ENCODE measurements around the gene PCP2. TPM values are rescaled to one million over a fixed set of nuclear protein-coding genes. Genes with fewer than 3 reads are reported as not detected.
A peak's percentile ranks its signal among the peaks of the same experiment; 100 is the strongest.

The PCP2 gene
- total and polyA plus RNA-seq, 3 experiments from 2014 or later, result 0.48 to 0.91 TPM; not detected in 1

- ChIA-PET CTCF (interaction anchor here (0.9 to 2.2 kb wide), 3 partner anchors 109 to 124 kb away, joined by 3 to 12 read pairs (median 3); no protein-coding TSS in a partner anchor), POLR2A (no interaction called here)
- H3K27ac ChIP-seq (ENCODE audit: low read depth, low read length), result no peak overlapping the region
- DNase-seq, result no peak
- no peak overlapping the region for H3K4me3 ChIP-seq (ENCODE audit: low read length)
- Mint-ChIP-seq H3K4me3 (peak overlapping the region in 3 of 7 donors; percentile 27 to 58 (median 37)), H3K36me3 (peaks cover 0 to 11% (median 0%) of the 10 kb centered on the region in 3 donors), H3K9me3 (no peaks in the 10 kb centered on the region), H3K4me1 (peaks cover 30 to 59% (median 45%) of the 10 kb centered on the region in 3 donors), H3K27me3 (peaks cover 19 to 50% of the 10 kb centered on the region in 2 donors), H3K27ac (peak overlapping the region in 3 of 8 donors; percentile 43 to 60 (median 57))
- H3K4me1 ChIP-seq (ENCODE audit: insufficient read depth, low read length), result peaks cover 35% of the 10 kb centered on the region
- H3K27me3 ChIP-seq (ENCODE audit: insufficient read depth, low read length, poor library complexity, severe bottlenecking), result no peaks in the 10 kb centered on the region
- H3K9me3 ChIP-seq (ENCODE audit: low read length), result no peaks in the 10 kb centered on the region
- H3K36me3 ChIP-seq (ENCODE audit: insufficient read depth, low read length), result peaks cover 5% of the 10 kb centered on the region
Observed at GRCh38 chr19:7677669-7678311, 44.3 kb upstream of the PCP2 start.

DNA sequence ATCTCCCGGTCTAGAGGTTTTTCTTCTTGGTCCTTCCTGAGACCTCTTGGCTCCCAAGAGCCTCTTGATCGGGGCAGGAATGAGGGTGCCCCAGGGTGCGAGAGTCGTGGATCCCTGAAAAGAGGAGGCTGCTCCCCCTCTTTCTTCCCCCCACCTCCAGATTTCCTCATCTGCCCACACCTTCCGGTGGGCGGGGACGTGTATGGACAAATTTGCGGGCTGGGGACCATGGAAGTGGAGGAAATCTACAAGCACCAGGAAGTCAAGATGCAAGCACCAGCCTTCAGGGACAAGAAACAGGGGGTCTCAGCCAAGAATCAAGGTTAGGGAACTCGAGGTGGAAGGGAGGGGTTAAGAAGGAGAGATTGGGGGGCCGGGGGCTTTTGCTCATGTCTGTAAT, 43.3 kb upstream of the PCP2 start, which contains the start of gene MCEMP1:
Gene MCEMP1 (plus strand): TSS at position 237 of the 400 bp plus-strand sequence. CDS start 31 bp downstream, at position 268.
- H3K36me3 ChIP-seq (ENCODE audit: insufficient read depth, low read length), result no peaks in the 10 kb centered on the region
- H3K27me3 Mint-ChIP-seq, result peaks cover 22 to 52% of the 10 kb centered on the region in 2 donors
- DNase-seq, result no peak
- peak within 1 kb of the TSS in 3 of 7 donors; percentile 15 to 58 (median 54) for H3K4me3 Mint-ChIP-seq
- CTCF ChIA-PET, result interaction anchor here (1.0 to 2.2 kb wide), 4 partner anchors 19 to 193 kb away, joined by 3 to 12 read pairs (median 4); no protein-coding TSS in a partner anchor
- POLR2A ChIA-PET, result no interaction called here
- H3K9me3 Mint-ChIP-seq, result no peaks in the 10 kb centered on the region
- H3K27ac ChIP-seq (ENCODE audit: low read depth, low read length), result no peak within 1 kb of the TSS
- no peak within 1 kb of the TSS for H3K4me3 ChIP-seq (ENCODE audit: low read length)
- H3K27ac Mint-ChIP-seq, result peak within 1 kb of the TSS in 5 of 8 donors; percentile 7 to 92 (median 60)
- peaks cover 0 to 6% (median 0%) of the 10 kb centered on the region in 3 donors for H3K36me3 Mint-ChIP-seq
- H3K27me3 ChIP-seq (ENCODE audit: insufficient read depth, low read length, poor library complexity, severe bottlenecking), result no peaks in the 10 kb centered on the region
- peaks cover 27 to 52% (median 43%) of the 10 kb centered on the region in 3 donors for H3K4me1 Mint-ChIP-seq
- no peaks in the 10 kb centered on the region for H3K9me3 ChIP-seq (ENCODE audit: low read length)
- peaks cover 31% of the 10 kb centered on the region for H3K4me1 ChIP-seq (ENCODE audit: insufficient read depth, low read length)

- Histone ChIP-seq H3K4me3 (ENCODE audit: low read length) (no peak overlapping the region), H3K27ac (ENCODE audit: low read depth, low read length) (no peak overlapping the region), H3K9me3 (ENCODE audit: low read length) (no peaks in the 10 kb centered on the region), H3K27me3 (ENCODE audit: insufficient read depth, low read length, poor library complexity, severe bottlenecking) (no peaks in the 10 kb centered on the region), H3K4me1 (ENCODE audit: insufficient read depth, low read length) (peaks cover 26% of the 10 kb centered on the region), H3K36me3 (ENCODE audit: insufficient read depth, low read length) (no peaks in the 10 kb centered on the region)
- peaks cover 25 to 57% of the 10 kb centered on the region in 2 donors for H3K27me3 Mint-ChIP-seq
- POLR2A ChIA-PET, result no interaction called here
- no peaks in the 10 kb centered on the region for H3K9me3 Mint-ChIP-seq
- H3K4me1 Mint-ChIP-seq, result peaks cover 23 to 47% (median 40%) of the 10 kb centered on the region in 3 donors
- H3K36me3 Mint-ChIP-seq, result peaks cover 0 to 3% (median 0%) of the 10 kb centered on the region in 3 donors
- DNase-seq, result no peak
- CTCF ChIA-PET, result interaction anchor here (1.0 to 1.5 kb wide), 3 partner anchors 19 to 193 kb away, joined by 3 to 4 read pairs (median 3); no protein-coding TSS in a partner anchor
- H3K4me3 Mint-ChIP-seq, result no peak overlapping the region
- peak overlapping the region in 2 of 8 donors; percentile 60 to 70 for H3K27ac Mint-ChIP-seq
Observed at GRCh38 chr19:7676376-7676775, 42.9 kb upstream of the PCP2 start.

DNA sequence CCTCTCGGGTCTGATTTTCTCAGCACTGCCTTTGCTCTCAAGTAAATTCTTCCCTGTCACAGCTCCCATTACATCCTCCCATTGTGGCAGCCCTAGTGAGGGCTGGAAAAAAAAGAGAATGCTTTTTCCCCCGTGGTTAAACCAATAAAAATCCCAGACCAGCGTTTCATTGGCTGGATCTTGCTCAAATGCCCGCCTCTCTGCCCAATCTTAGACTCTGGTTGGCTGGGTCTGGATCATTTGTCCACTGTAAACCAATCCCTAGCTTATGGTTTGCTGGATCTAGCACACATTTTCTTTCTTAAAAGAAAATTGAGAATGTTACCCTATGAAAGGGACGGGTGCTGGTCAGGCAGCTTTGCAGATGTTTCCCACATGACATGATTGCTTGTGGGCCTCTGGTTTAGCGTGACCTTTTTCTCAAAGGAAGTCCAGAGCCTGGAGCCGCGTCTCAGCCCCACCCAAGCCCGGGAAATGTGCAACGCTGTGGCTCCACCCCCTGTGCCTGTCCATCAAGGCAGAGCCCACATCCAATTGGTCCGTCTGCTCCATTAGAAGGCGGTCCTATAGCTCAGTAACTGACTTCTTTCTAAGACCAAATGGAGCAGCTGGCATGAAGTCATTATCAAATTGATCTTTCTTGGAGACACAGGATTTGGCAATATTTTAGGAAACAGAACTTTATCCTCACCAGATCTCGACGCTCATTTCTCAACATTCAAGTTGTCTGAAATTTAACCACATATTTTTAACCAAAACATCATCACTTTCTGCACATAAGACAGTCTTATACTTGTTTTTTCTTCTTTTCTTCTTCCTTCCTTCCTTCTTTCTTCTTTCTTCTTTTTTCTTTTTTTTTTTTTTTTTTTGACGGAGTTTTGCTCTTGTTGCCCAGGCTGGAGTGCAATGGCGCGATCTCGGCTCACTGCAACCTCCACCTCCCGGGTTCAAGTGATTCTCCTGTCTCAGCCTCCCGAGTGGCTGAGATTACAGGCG, 40.8 kb upstream of the PCP2 start:
- Histone ChIP-seq H3K4me3 (ENCODE audit: low read length) (no peak overlapping the region), H3K36me3 (ENCODE audit: insufficient read depth, low read length) (no peaks in the 10 kb centered on the region), H3K4me1 (ENCODE audit: insufficient read depth, low read length) (peaks cover 17% of the 10 kb centered on the region), H3K27me3 (ENCODE audit: insufficient read depth, low read length, poor library complexity, severe bottlenecking) (no peaks in the 10 kb centered on the region), H3K9me3 (ENCODE audit: low read length) (no peaks in the 10 kb centered on the region), H3K27ac (ENCODE audit: low read depth, low read length) (no peak overlapping the region)
- peaks cover 28 to 67% of the 10 kb centered on the region in 2 donors for H3K27me3 Mint-ChIP-seq
- H3K4me1 Mint-ChIP-seq, result peaks cover 25 to 47% (median 33%) of the 10 kb centered on the region in 3 donors
- DNase-seq, result no peak
- ChIA-PET POLR2A (no interaction called here), CTCF (interaction anchor here (0.5 kb wide), 1 partner anchor 25 kb away, joined by 3 read pairs; no protein-coding TSS in a partner anchor)
- no peaks in the 10 kb centered on the region for H3K9me3 Mint-ChIP-seq
- no peak overlapping the region for H3K4me3 Mint-ChIP-seq
- H3K27ac Mint-ChIP-seq, result peak overlapping the region in 1 of 8 donors; percentile 88
- H3K36me3 Mint-ChIP-seq, result no peaks in the 10 kb centered on the region

- Mint-ChIP-seq H3K27me3 (peaks cover 27 to 60% of the 10 kb centered on the region in 2 donors), H3K36me3 (no peaks in the 10 kb centered on the region), H3K4me1 (peaks cover 17 to 34% (median 25%) of the 10 kb centered on the region in 3 donors), H3K27ac (no peak overlapping the region), H3K4me3 (no peak overlapping the region), H3K9me3 (no peaks in the 10 kb centered on the region)
- Histone ChIP-seq H3K9me3 (ENCODE audit: low read length) (no peaks in the 10 kb centered on the region), H3K4me1 (ENCODE audit: insufficient read depth, low read length) (peaks cover 12% of the 10 kb centered on the region), H3K36me3 (ENCODE audit: insufficient read depth, low read length) (no peaks in the 10 kb centered on the region), H3K27me3 (ENCODE audit: insufficient read depth, low read length, poor library complexity, severe bottlenecking) (no peaks in the 10 kb centered on the region), H3K27ac (ENCODE audit: low read depth, low read length) (no peak overlapping the region), H3K4me3 (ENCODE audit: low read length) (no peak overlapping the region)
- no peak for DNase-seq
- CTCF ChIA-PET, result no interaction called here
- POLR2A ChIA-PET, result no interaction called here
Observed at GRCh38 chr19:7672522-7672921, 39.0 kb upstream of the PCP2 start.

DNA sequence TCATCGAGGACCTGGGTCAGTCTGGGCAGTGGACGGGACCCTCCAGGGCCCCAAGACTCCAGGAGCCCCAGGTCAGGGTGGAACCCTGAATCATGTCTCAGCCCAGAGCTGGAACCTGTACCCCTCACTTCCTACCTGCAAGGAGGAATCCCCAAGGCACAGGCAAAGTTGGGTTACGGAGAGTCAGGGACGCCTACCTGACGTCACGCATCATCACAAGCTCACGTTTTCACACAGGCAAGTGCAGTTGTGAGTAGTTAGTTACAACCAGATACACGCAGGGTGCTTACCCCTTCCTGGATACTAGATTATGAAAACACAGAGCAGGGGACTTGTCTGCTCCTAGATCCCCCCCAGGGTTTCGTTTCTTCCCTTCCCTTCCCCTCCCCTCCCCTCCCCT, 37.3 kb upstream of the PCP2 start:
- Histone ChIP-seq H3K27ac (ENCODE audit: low read depth, low read length) (no peak overlapping the region), H3K4me1 (ENCODE audit: insufficient read depth, low read length) (peaks cover 3% of the 10 kb centered on the region), H3K36me3 (ENCODE audit: insufficient read depth, low read length) (no peaks in the 10 kb centered on the region), H3K4me3 (ENCODE audit: low read length) (no peak overlapping the region), H3K9me3 (ENCODE audit: low read length) (no peaks in the 10 kb centered on the region), H3K27me3 (ENCODE audit: insufficient read depth, low read length, poor library complexity, severe bottlenecking) (no peaks in the 10 kb centered on the region)
- Mint-ChIP-seq H3K4me1 (peaks cover 10 to 18% (median 13%) of the 10 kb centered on the region in 3 donors), H3K36me3 (no peaks in the 10 kb centered on the region), H3K27me3 (peaks cover 26 to 48% of the 10 kb centered on the region in 2 donors), H3K4me3 (peak overlapping the region in 2 of 7 donors; percentile 41 to 64), H3K9me3 (no peaks in the 10 kb centered on the region), H3K27ac (no peak overlapping the region)
- no peak for DNase-seq
- CTCF ChIA-PET, result interaction anchor here (0.9 to 1.9 kb wide), 2 partner anchors 10 kb away, joined by 3 to 8 read pairs; partner anchors contain the start of gene TRAPPC5
- POLR2A ChIA-PET, result interaction anchor here (0.7 kb wide), 1 partner anchor 35 kb away, joined by 3 read pairs; no protein-coding TSS in a partner anchor

- peak in 1 of 5 donors; percentile 23 for DNase-seq
- no peak overlapping the region for H3K27ac Mint-ChIP-seq
- CTCF ChIA-PET, result interaction anchor here (1.0 to 1.9 kb wide), 2 partner anchors 8 to 10 kb away, joined by 3 to 8 read pairs; partner anchors contain the start of gene TRAPPC5
- POLR2A ChIA-PET, result interaction anchor here (0.7 kb wide), 1 partner anchor 35 kb away, joined by 3 read pairs; no protein-coding TSS in a partner anchor
- H3K4me1 Mint-ChIP-seq, result peaks cover 10 to 17% (median 11%) of the 10 kb centered on the region in 3 donors
- H3K9me3 Mint-ChIP-seq, result no peaks in the 10 kb centered on the region
- Histone ChIP-seq H3K4me3 (ENCODE audit: low read length) (peak overlapping the region; percentile 20), H3K4me1 (ENCODE audit: insufficient read depth, low read length) (peaks cover 3% of the 10 kb centered on the region), H3K36me3 (ENCODE audit: insufficient read depth, low read length) (no peaks in the 10 kb centered on the region), H3K27ac (ENCODE audit: low read depth, low read length) (no peak overlapping the region), H3K27me3 (ENCODE audit: insufficient read depth, low read length, poor library complexity, severe bottlenecking) (no peaks in the 10 kb centered on the region), H3K9me3 (ENCODE audit: low read length) (no peaks in the 10 kb centered on the region)
- no peaks in the 10 kb centered on the region for H3K36me3 Mint-ChIP-seq
- H3K27me3 Mint-ChIP-seq, result peaks cover 24 to 50% of the 10 kb centered on the region in 2 donors
- peak overlapping the region in 5 of 7 donors; percentile 20 to 64 (median 41) for H3K4me3 Mint-ChIP-seq
Observed at GRCh38 chr19:7670150-7670783, 36.7 kb upstream of the PCP2 start.

Measured in CD8-positive, alpha-beta memory T cell (primary cell).